ENCODE measurements around the gene PRC1. TPM values are rescaled to one million over a fixed set of nuclear protein-coding genes. Genes with fewer than 3 reads are reported as not detected.

PRC1 gene
- total RNA-seq, 2 experiments from 2014 or later: 151 to 158 TPM

DNA sequence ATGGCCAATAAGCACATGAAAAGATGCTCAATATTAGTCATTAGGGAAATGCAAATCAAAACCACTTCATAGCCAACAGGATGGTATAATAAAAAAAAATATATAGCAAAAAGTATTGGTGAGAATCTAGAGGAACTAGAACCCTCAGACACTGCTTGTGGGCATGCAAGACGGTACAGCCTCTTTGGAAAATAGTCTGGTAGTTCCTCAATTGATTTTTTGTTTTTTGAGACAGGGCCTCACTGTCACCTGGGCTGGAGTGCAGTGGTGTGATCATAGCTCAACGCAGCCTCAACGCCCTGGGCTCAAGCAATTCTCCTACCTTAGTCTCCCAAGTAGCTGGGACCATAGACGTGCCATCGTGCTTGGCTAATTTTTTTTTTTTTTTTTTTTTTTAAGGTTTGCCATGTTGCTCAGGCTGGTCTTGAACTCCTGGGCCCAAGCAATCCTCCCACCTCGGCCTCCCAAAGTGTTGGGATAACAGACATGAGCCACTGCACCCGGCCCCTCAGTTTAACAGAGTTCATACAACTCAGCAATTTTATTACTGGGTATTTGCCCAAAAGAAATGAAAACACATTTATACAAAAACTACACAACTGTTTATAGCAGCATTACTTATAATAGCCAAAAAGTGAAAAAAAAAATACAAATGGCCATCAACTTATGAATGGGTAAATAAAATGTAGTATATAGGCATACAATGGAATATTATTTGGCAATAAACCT lies 5.1 kb downstream of the PRC1 start:
- H3K27me3 Mint-ChIP-seq: no peaks in the 10 kb centered on the region
- no peak for DNase-seq
- ChIA-PET POLR2A (no interaction called here), CTCF (interaction anchor here (1.1 kb wide), 1 partner anchor 55 kb away, joined by 4 read pairs; no protein-coding TSS in a partner anchor)
- intact Hi-C loops (cut with micrococcal nuclease): no loop called here
- no peak overlapping the region for H3K27ac Mint-ChIP-seq
- peaks cover 15% of the 10 kb centered on the region for H3K36me3 Mint-ChIP-seq
- H3K4me1 Mint-ChIP-seq (ENCODE audit: low read depth): peaks cover 31% of the 10 kb centered on the region
- H3K9me3 Mint-ChIP-seq: no peaks in the 10 kb centered on the region
- H3K4me3 Mint-ChIP-seq: no peak overlapping the region

GRCh38 chr15:90988296-90988695 lies 6.0 kb downstream of the PRC1 start:
- Mint-ChIP-seq H3K4me1 (ENCODE audit: low read depth) (peaks cover 34% of the 10 kb centered on the region), H3K27me3 (no peaks in the 10 kb centered on the region), H3K9me3 (no peaks in the 10 kb centered on the region), H3K27ac (no peak overlapping the region), H3K36me3 (peaks cover 21% of the 10 kb centered on the region), H3K4me3 (no peak overlapping the region)
- POLR2A ChIA-PET: interaction anchor here (0.7 to 1.4 kb wide), 2 partner anchors 18 to 34 kb away, joined by 3 read pairs; partner anchors contain the start of gene RCCD1
- intact Hi-C loops (cut with micrococcal nuclease): no loop called here
- no peak for DNase-seq
- CTCF ChIA-PET: interaction anchor here (1.1 kb wide), 1 partner anchor 54 kb away, joined by 4 read pairs; no protein-coding TSS in a partner anchor

GRCh38 chr15:90987561-90988141 lies 6.7 kb downstream of the PRC1 start:
- ChIA-PET CTCF (interaction anchor here (1.1 kb wide), 1 partner anchor 53 kb away, joined by 4 read pairs; no protein-coding TSS in a partner anchor), POLR2A (interaction anchor here (0.7 to 1.4 kb wide), 3 partner anchors 17 to 33 kb away, joined by 3 read pairs; partner anchors contain the start of gene RCCD1)
- Mint-ChIP-seq H3K36me3 (peaks cover 23% of the 10 kb centered on the region), H3K4me1 (ENCODE audit: low read depth) (peaks cover 34% of the 10 kb centered on the region), H3K4me3 (no peak overlapping the region), H3K27ac (no peak overlapping the region), H3K27me3 (no peaks in the 10 kb centered on the region), H3K9me3 (no peaks in the 10 kb centered on the region)
- intact Hi-C loops (cut with micrococcal nuclease): no loop called here
- DNase-seq: no peak

GRCh38 chr15:90986790-90987507 lies 7.4 kb downstream of the PRC1 start:
- peaks cover 33% of the 10 kb centered on the region for H3K4me1 Mint-ChIP-seq (ENCODE audit: low read depth)
- DNase-seq: no peak
- POLR2A ChIA-PET: interaction anchor here (0.9 to 1.4 kb wide), 2 partner anchors 24 to 32 kb away, joined by 3 read pairs; partner anchors contain the start of gene RCCD1

GRCh38 chr15:90982135-90982534 lies 12.2 kb downstream of the PRC1 start:
- Mint-ChIP-seq H3K36me3 (peaks cover 66% of the 10 kb centered on the region), H3K4me3 (no peak overlapping the region), H3K4me1 (ENCODE audit: low read depth) (peaks cover 18% of the 10 kb centered on the region), H3K9me3 (no peaks in the 10 kb centered on the region), H3K27ac (no peak overlapping the region), H3K27me3 (no peaks in the 10 kb centered on the region)
- CTCF ChIA-PET: interaction anchor here (1.9 kb wide), 2 partner anchors 26 to 49 kb away, joined by 8 to 10 read pairs; partner anchors contain the start of gene HDDC3
- DNase-seq: no peak
- POLR2A ChIA-PET: interaction anchor here (1.7 kb wide), 1 partner anchor 12 kb away, joined by 3 read pairs; the partner anchor contains the start of gene PRC1
- intact Hi-C loops (cut with micrococcal nuclease): no loop called here

More at GRCh38 chr15:90986790-90987507, 7.4 kb downstream of the PRC1 start:
- CTCF ChIA-PET: no interaction called here
- intact Hi-C loops (cut with micrococcal nuclease): no loop called here
- Mint-ChIP-seq H3K27ac (no peak overlapping the region), H3K27me3 (no peaks in the 10 kb centered on the region), H3K36me3 (peaks cover 26% of the 10 kb centered on the region), H3K4me3 (no peak overlapping the region), H3K9me3 (no peaks in the 10 kb centered on the region)

GRCh38 chr15:90981681-90982080 lies 12.7 kb downstream of the PRC1 start:
- DNase-seq: no peak
- no peaks in the 10 kb centered on the region for H3K9me3 Mint-ChIP-seq
- no peak overlapping the region for H3K27ac Mint-ChIP-seq
- peaks cover 16% of the 10 kb centered on the region for H3K4me1 Mint-ChIP-seq (ENCODE audit: low read depth)
- CTCF ChIA-PET: interaction anchor here (1.9 kb wide), 2 partner anchors 25 to 49 kb away, joined by 7 to 8 read pairs; partner anchors contain the start of gene HDDC3
- H3K4me3 Mint-ChIP-seq: no peak overlapping the region
- H3K36me3 Mint-ChIP-seq: peaks cover 67% of the 10 kb centered on the region
- intact Hi-C loops (cut with micrococcal nuclease): no loop called here
- POLR2A ChIA-PET: interaction anchor here (1.7 kb wide), 1 partner anchor 13 kb away, joined by 3 read pairs; the partner anchor contains the start of gene PRC1
- H3K27me3 Mint-ChIP-seq: no peaks in the 10 kb centered on the region

DNA sequence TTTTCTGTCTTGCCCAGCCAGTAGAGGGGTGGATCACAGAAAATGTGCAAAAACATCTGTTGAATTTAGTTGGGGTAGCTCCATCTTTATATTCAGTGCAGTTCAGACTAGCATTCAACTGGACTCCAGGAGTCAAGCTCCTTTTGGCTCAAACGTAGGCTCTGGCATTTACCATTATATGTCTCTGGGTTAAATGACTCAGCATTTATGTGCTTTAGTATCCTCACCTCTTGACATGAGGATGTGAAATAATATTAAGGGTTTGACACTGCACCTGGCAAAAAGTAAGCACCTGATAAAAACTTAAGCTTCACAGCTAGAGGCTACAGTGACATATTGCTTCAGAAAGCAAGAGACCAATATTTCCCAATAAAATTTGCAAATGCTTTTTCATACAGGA lies 14.8 kb downstream of the PRC1 start:
- Mint-ChIP-seq H3K4me3 (no peak overlapping the region), H3K27me3 (no peaks in the 10 kb centered on the region), H3K9me3 (no peaks in the 10 kb centered on the region), H3K4me1 (ENCODE audit: low read depth) (peaks cover 16% of the 10 kb centered on the region), H3K36me3 (peaks cover 80% of the 10 kb centered on the region), H3K27ac (no peak overlapping the region)
- ChIA-PET POLR2A (no interaction called here), CTCF (interaction anchor here (0.5 to 0.8 kb wide), 2 partner anchors 17 to 47 kb away, joined by 3 to 4 read pairs; partner anchors contain the start of gene HDDC3)
- no peak for DNase-seq
- intact Hi-C loops (cut with micrococcal nuclease): no loop called here

DNA sequence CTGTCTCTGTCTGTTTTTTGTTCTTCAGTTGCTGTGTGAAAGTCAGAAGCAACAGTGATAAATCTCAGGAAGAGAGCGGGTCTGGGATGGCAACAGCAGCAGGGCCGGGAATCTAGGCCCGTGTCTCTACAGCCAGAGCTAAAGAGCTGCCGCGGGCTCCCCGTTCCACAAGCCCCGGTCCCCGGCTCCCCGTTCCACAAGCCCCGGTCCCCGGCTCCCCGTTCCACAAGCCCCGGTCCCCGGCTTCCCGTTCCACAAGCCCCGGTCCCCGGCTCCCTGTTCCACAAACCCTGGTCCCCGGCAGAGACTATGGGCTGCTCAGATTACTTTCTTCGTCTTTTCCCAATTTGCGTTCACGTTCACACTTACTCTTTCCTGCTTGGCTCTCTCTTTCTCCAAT lies 20.1 kb downstream of the PRC1 start:
- no peak for DNase-seq
- Mint-ChIP-seq H3K27ac (no peak overlapping the region), H3K27me3 (no peaks in the 10 kb centered on the region), H3K4me1 (ENCODE audit: low read depth) (no peaks in the 10 kb centered on the region), H3K4me3 (no peak overlapping the region), H3K36me3 (peaks cover 65% of the 10 kb centered on the region), H3K9me3 (no peaks in the 10 kb centered on the region)
- CTCF ChIA-PET: no interaction called here
- intact Hi-C loops (cut with micrococcal nuclease): no loop called here
- POLR2A ChIA-PET: no interaction called here

- no peaks in the 10 kb centered on the region for H3K4me1 Mint-ChIP-seq (ENCODE audit: low read depth)
- H3K4me3 Mint-ChIP-seq: no peak overlapping the region
- peaks cover 68% of the 10 kb centered on the region for H3K36me3 Mint-ChIP-seq
- no peaks in the 10 kb centered on the region for H3K9me3 Mint-ChIP-seq
- CTCF ChIA-PET: interaction anchor here (0.6 kb wide), 1 partner anchor 300 kb away, joined by 3 read pairs; no protein-coding TSS in a partner anchor
- POLR2A ChIA-PET: interaction anchor here (0.7 kb wide), 1 partner anchor 11 kb away, joined by 3 read pairs; no protein-coding TSS in a partner anchor
- H3K27ac Mint-ChIP-seq: no peak overlapping the region
- intact Hi-C loops (cut with micrococcal nuclease): no loop called here
- H3K27me3 Mint-ChIP-seq: no peaks in the 10 kb centered on the region
- DNase-seq: no peak
These were observed 22.2 kb downstream of the PRC1 start for GRCh38 chr15:90972133-90972532.

- Mint-ChIP-seq H3K27ac (no peak overlapping the region), H3K36me3 (peaks cover 68% of the 10 kb centered on the region)
- POLR2A ChIA-PET: interaction anchor here (1.0 kb wide), 1 partner anchor 18 kb away, joined by 3 read pairs; no protein-coding TSS in a partner anchor
These were observed 24.1 kb downstream of the PRC1 start for GRCh38 chr15:90970274-90970673.

DNA sequence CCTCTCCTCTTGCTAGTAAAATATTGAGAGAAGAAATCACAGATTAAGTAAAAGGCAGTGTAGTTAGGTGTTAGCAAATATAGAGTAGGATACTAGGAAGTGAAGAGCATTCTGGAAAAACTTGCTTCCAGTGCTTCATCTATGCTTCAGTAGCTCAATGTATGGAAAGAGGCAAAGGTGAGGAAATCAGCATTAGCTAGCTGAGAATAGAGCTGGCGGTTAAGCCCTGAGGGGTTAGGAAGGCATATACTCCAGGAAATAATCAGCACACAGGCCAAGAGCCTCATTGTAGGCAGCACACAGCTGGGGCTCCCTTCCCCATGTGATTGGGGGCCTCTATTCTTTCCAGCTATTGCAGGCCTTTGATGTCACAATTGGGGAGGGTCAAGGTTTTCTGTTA lies 25.9 kb downstream of the PRC1 start:
- intact Hi-C loops (cut with micrococcal nuclease): no loop called here
- peaks cover 62% of the 10 kb centered on the region for H3K36me3 Mint-ChIP-seq
- POLR2A ChIA-PET: interaction anchor here (1.1 kb wide), 1 partner anchor 34 kb away, joined by 3 read pairs; the partner anchor contains the start of gene UNC45A
- H3K27me3 Mint-ChIP-seq: no peaks in the 10 kb centered on the region
- H3K27ac Mint-ChIP-seq: no peak overlapping the region
- no peaks in the 10 kb centered on the region for H3K9me3 Mint-ChIP-seq
- DNase-seq: no peak
- H3K4me1 Mint-ChIP-seq (ENCODE audit: low read depth): no peaks in the 10 kb centered on the region
- CTCF ChIA-PET: interaction anchor here (1.1 kb wide), 1 partner anchor 37 kb away, joined by 3 read pairs; no protein-coding TSS in a partner anchor
- no peak overlapping the region for H3K4me3 Mint-ChIP-seq

More at GRCh38 chr15:90970274-90970673, 24.1 kb downstream of the PRC1 start:
- H3K4me1 Mint-ChIP-seq (ENCODE audit: low read depth): no peaks in the 10 kb centered on the region
- intact Hi-C loops (cut with micrococcal nuclease): no loop called here
- no peaks in the 10 kb centered on the region for H3K27me3 Mint-ChIP-seq
- no peak overlapping the region for H3K4me3 Mint-ChIP-seq
- DNase-seq: no peak
- CTCF ChIA-PET: interaction anchor here (2.2 kb wide), 2 partner anchors 14 to 37 kb away, joined by 6 to 7 read pairs; no protein-coding TSS in a partner anchor
- no peaks in the 10 kb centered on the region for H3K9me3 Mint-ChIP-seq
